Stimulated activated CD8-positive, alpha-beta memory T cell treated with anti-CD3 and anti-CD28 coated beads, Interleukin-15, amount 100 ng/mL, for 48 hours (primary cell): ENCODE data around the gene PCDHGC4.

Experiments
- DNase-seq, 2 donors: peaks; one replicate each; pipeline ENCODE4 v3.0.0-alpha.2; 2020; ENCODE audit warnings: low read depth in 2 of 2

PCDHGC4 gene

GRCh38 chr5:141512390-141512910, 27.6 kb downstream of the PCDHGC4 start:
- peak; percentile 68 to 73 for DNase-seq

- DNase-seq, result peak in 1 of 2 donors; percentile 27
These were observed 28.2 kb downstream of the PCDHGC4 start for GRCh38 chr5:141512911-141513626.

GRCh38 chr5:141513627-141514329, 28.9 kb downstream of the PCDHGC4 start:
- DNase-seq, result peak; percentile 67 to 70

- no peak for DNase-seq
These were observed 29.7 kb downstream of the PCDHGC4 start for GRCh38 chr5:141514330-141515133.

- DNase-seq, result no peak
These were observed 30.3 kb downstream of the PCDHGC4 start for GRCh38 chr5:141515141-141515540.

GRCh38 chr5:141515946-141516671, 31.3 kb downstream of the PCDHGC4 start:
- no peak for DNase-seq

- no peak for DNase-seq
These were observed 31.8 kb downstream of the PCDHGC4 start for GRCh38 chr5:141516672-141517025.

GRCh38 chr5:141517312-141517711, 32.5 kb downstream of the PCDHGC4 start:
- DNase-seq, result no peak

- no peak for DNase-seq
These were observed 33.2 kb downstream of the PCDHGC4 start for GRCh38 chr5:141517880-141518617.

GRCh38 chr5:141518618-141519015, 33.8 kb downstream of the PCDHGC4 start:
- DNase-seq, result no peak

- no peak for DNase-seq
These were observed 35.1 kb downstream of the PCDHGC4 start for GRCh38 chr5:141519605-141520565.

- no peak for DNase-seq
These were observed 36.5 kb downstream of the PCDHGC4 start for GRCh38 chr5:141521244-141521781.

GRCh38 chr5:141522301-141522700, 37.5 kb downstream of the PCDHGC4 start:
- DNase-seq, result no peak

- no peak for DNase-seq
These were observed 39.2 kb downstream of the PCDHGC4 start for GRCh38 chr5:141523991-141524390.

GRCh38 chr5:141524604-141525597, 40.1 kb downstream of the PCDHGC4 start:
- DNase-seq, result no peak

- no peak for DNase-seq
These were observed 40.8 kb downstream of the PCDHGC4 start for GRCh38 chr5:141525653-141526052.

- DNase-seq, result no peak
These were observed 42.6 kb downstream of the PCDHGC4 start for GRCh38 chr5:141527426-141527825.

- no peak for DNase-seq
These were observed 43.6 kb downstream of the PCDHGC4 start for GRCh38 chr5:141528291-141528984.
